ENCODE data around the gene ERI3.

ERI3 gene

DNA sequence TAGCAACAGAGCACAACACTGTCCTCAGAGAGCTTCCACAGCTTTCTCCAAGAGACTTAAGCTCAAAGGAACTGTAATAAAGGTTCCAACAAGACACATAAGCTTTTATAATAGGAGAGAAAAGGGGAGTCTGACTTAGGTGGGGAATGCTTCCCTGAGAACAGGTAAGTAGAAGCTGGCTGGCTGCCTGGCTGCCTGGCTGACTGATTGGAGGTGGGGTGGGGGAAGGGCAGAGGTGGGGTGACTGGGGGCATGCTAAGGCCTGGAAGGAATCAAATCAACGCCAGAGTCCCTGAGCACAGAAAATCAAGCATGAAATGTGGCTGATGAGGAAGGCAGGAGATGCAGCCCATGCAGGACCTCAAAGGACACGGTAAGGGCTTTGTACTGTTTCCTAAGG is 96.0 kb downstream of the ERI3 start:
- DNase-seq, result no peak

DNA sequence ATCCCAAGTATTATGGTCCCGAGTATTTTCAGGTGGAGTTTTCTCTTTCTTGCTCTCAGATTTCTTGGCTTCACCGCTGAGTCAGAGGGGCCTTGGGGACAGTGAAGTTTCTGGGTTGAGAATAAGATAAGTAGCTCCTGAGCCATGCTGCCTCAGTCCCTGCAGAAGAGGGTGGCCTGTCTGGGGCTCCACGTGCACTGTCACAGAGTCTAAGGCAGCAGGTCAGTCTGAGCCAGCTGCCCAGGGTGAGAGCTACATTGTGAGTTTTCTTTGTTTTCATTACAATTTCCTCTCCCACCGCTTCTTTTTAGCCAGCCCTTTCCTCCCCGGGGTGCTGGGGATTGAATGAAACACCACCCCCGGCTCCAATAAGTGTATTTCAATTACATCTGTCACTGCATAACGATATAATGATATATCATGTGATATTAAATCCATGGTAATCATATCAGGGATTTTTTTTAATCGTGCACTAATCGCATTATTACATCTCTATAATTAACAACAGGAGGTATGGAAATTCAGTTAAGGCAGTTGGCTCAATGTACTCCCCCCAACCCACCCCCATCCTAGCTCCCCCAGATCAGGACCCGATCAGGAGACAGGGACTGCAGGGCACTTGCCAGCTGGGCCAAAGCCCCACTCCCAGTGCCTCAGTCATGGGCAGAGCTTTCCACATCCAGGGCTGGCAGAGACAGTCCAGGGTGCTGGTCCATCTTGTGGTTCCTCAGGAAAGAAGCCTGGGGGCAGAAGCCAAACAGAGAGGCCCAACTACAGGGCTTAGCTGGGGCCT is 98.1 kb downstream of the ERI3 start:
- no peak for DNase-seq

DNA sequence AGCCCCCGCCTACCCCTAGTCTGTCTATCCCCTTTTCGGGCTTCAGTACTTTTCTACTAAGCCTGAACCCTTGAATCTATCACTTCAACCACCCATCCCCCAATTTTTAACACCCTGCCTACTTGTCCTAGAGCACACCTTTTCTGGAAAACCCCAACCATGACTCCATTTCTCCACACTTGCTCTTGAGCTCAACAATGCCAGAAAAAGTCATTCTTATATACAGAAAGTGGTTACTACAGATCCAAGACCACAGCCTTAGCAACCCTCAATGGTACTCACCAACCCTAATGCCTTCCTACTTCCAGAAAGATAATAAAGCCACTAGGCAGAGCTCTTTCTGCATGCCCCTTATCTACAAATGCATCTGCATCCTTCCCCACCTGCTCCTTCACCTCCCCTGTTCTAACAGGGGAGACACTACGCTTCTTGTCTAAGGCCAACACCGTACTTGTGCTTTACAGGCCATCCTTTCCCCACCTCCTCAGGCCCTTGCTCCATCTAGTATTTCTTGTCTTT is 100.6 kb downstream of the ERI3 start:
- no peak for DNase-seq

DNA sequence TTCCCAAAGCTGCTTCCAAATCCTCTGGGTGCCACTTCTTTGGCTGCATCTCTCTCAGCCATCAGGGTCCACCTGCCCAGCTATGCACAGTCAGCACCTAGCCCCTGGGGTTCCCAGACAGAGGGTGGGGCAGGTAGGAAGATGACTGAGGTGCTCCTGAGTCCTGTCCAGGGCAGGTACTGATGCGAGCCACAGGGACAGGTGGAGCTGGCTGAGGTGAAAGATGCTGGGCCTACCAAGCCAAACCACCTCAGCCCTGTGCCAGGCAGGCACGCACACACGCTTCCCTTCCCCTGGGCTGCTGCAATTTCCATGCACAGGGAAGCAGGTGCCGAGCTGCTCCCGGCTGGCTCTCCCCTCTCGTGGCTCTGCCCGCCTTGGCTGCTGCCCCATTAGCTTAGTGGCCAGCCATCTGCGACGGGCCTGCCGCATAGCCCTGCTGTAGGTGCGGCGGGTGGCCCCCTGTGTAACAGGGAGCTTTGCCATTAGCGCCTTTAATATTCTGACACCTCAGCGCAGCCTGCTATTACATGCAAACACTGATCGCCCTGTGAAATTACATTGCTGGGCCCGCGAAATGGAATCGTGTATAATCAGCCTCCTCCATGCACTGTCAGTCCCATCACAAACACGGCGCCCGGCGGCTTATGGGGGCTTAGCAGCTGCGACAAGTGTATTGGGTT is 102.9 kb downstream of the ERI3 start:
- DNase-seq, result no peak

DNA sequence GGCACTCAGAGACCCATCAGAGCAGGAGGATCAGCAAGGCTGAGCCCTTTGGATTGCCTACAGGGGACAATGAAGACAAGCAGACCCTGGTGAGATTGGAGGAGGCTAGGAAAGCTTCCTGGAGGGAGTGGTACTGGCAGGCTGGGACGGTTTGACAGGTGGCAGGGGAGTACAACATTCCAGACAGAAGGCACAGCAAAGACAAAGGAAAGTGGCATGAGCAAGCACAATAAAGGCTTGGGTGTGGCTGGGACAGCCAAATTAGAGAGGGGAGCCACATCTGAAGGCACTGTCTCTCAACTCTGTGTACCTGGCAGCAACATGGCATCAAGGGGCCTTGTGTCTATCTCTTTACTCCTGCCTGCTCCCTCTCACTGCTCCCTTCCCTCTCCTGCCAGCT is 103.6 kb downstream of the ERI3 start:
- no peak for DNase-seq

DNA sequence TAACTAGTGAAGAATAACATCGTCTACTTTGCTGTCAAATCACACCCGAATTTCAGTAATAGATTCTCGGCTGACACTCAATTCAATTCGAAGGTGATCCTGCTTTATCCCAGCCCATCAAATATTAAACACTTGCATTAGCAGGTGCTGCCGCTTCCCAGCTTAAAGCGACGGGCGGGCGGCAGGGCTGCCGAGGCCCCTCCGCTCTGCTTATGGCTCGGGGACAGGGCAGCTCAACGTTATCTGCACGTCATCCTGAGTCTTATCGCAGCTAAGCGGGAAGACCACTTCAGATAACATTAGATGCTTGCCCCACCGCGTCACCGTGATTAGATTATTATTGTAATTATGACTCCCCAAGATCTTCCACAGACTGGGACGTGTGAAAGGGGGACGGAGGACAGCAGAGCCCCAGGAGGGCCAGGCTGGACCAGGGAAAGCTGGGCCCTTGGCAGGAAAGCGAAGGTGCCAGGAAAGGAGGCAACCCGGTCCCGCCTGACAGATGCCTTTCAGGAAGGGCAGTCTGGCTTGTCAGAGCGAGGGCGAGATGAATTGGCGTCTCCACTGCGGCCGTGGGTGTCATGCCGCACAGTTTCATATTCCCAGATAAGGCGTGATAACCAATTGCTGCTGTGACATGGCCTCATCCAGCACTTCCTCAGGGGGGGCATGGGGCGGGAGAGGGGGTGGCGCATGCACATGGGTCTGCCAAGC is 104.8 kb downstream of the ERI3 start:
- no peak for DNase-seq

DNA sequence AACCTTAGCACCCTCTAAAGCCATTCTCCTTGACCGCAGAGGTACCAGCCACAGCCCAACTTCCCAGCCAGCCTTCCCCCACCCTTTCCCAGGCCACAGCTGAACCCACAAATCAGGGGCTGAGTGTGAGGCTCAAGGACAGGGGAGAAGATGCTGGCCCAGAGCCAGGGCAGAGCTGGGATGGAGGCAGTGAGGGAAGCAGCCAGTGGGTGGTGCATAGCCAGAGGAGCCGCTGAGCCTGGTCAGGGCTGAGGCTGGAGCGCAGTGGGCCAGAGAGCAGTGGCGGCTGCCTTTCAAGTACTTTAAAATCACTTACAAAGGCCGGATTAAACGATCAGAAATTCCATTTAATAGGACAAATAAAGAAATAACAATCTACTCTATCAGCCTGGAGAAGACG is 105.5 kb downstream of the ERI3 start:
- no peak for DNase-seq

DNA sequence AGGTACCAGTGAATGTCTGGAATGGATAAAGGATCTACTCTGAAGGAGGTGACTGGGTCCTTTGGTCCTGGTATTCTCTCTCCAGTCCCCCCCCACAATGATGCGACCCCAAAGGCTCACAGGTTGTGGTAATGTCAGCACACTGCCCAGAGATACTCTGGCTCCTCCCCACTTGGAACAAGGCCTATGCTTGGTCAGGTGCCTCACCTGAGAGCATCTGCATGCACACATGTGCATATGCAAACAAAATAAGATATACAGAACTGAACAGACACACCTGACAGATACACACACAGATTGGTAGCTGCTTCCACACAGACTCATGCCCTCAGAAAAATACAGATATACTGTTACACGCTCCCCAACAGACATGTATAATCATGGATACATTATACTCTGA is 108.3 kb downstream of the ERI3 start:
- no peak for DNase-seq

DNA sequence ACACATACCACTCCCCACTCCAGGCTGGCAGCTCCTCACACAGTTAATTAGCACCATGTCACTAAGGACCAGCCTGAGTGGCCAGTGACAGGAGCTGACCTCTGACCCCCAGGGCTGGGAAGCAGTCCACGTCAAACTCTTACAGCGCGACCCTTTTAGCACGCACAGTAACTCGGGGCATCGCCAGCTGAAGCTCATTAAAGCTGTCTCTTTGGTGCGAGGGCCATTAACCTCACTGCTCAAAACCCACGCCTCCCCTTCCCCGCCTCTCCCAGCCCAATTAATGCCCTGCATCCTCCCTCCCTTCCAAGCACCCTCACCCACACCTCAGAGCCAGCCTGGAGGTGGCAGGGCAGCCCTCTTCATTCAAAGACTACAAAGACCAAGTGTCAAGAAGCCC is 110.1 kb downstream of the ERI3 start:
- no peak for DNase-seq

DNA sequence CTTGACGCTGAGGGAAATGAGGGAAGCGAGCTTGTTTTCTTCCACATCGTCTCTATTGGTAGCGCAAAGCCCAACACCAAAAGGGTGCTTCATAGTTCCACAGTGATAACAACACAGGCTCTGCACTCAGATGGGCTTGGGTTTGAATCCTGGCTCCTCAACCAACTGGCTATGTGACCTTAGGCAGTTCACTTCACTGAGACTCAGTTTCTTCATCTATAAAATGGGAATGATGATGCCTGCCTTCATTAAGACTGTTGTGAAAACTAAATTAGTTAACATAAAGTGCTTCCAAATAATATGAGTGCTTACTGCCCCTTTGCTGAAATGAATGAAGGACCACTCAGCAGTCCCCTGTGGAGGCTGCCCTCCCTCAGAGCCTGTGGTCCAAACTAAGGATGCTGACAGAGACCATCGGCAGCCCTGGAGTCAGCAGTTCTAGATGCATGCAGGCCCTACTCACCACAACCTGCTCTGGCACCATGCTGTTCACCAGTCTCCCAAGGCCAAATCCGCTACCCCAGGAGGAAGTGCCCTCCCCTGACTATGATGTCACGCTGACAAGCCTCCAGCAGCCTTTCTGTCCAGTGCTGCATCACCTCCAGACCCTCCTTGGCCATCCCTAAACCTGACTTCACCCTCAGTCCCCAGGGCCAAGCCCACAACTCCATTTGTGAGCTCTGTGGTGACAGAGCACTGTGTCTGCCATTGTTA is 111.1 kb downstream of the ERI3 start:
- DNase-seq, result no peak

DNA sequence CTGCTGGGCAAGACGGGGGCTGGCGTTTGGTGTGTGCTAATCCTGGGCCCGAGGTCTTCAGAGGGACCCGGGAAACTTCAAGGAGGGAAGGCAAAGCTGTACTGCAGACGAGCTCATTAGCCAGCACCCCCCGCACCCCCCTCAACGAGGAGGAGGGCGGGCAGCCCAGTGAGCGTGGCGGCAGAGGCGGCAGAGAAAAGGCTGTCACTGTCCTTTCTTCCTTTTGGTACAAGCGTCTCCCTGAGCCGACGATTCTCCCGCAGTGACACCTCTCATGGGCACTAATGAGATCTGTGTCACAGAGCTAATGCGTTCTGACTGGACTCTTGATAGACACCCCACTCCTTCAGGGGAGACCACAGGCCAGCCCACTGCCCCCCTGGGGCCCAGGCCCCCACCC is 112.3 kb downstream of the ERI3 start:
- no peak for DNase-seq

DNA sequence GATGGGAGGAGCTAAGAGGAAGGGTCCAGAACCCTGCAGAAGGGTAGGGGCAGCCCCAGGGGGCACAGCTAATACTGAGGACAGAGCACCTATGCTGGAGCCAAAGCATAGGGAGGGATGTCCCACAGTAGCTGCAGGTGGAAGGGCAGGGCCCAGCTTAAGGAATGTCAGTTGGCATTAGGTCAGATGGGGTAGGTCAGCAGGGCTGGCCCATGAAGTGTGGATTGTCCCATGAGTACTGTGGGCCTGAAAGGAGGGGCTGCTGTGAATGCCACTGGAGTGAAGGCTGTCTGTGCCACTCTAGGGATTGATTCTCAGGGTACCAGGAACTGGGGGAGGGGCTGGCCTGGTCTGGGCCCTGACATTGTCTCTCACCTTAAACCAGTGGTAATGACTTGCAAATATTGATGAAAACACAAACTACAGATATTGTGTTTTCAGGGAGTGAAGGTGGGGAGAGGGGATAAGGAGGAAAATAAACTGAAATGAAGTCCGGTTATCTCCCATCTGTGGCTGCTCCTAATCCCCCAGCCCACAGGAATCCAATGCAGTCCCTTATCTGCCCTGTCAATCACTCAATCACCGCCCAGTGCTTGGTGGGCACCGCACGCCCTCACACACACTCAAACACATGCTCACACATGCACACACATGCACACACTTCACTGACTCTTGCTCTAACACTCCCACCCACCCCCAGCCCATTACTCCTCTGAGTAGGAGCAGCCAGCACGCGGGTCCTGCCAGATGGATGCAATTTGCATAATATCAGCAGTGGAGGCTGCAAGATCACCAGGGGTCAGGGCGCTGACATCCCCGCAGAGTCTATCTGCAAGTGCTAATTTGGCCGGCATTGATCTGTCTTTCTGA is 114.0 kb downstream of the ERI3 start:
- DNase-seq, result no peak

DNA sequence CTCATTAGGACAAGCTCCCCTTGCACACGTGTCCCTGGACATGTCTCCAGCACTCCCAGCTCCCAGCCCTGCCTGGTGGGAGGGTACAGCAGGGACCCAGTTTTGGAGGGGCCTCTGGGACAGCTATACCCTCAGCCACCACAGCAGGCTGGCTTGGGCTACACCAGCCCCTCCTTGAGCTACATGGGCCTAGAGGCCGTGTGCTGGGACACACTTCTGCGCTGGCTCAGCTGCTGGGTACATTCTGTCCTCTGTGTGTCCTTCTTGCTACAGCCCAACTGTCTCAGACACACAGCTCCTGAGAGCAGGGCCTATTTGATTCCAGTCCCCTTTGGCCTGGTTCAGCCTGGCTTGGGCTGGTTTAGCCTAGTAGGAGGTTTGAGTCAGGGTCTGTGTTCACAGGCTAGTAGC is 115.1 kb downstream of the ERI3 start:
- DNase-seq, result no peak

DNA sequence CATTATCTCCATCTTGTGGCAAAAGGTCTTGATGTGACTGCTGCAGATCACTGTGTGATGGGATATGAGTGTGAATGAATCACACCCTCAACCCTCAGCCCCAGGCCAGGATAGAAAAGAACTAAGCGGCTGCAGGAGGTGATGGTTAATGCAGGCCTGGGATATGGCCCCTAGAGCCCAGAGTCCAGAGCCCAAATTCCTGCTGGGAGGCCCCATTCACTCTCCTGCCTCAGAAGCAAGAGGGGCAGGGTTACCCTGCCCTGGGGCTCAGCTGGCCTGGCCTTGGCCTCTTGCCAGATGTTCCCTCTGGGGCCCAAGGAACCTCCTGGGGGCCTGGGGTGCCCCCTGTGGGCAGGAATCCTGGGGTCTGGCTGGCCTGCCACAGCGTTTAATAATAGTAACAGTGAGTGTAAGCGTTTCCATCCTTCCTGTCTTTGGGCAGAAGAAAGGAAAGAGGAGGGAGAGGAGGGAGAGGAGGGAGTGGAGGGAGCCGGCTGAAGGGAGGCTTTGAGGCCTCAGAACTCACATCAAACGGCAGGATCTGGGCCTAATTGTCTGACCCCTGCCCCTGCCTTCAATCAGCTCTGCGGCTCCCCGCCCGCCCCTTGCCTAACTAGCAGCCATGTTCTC is 115.6 kb downstream of the ERI3 start:
- no peak for DNase-seq

DNA sequence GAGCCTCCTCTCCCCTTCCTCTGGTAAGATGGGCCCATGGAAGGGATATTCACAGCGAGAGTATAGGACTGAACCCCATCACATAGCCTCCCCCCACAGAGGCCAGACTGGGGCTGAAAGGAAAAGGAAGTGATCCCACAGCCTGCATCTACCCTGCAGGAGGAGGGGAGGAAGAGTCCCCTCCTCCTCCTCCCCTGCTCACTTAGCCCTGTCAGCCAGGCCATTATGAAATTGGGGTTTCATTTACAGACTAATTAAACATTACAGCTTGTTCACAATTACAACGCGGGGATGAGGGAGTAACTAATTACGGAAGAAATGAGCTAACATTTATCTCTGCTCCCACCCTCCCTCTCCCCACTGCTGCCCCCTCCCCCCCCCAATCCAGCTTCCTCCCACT is 116.4 kb downstream of the ERI3 start:
- no peak for DNase-seq

DNA sequence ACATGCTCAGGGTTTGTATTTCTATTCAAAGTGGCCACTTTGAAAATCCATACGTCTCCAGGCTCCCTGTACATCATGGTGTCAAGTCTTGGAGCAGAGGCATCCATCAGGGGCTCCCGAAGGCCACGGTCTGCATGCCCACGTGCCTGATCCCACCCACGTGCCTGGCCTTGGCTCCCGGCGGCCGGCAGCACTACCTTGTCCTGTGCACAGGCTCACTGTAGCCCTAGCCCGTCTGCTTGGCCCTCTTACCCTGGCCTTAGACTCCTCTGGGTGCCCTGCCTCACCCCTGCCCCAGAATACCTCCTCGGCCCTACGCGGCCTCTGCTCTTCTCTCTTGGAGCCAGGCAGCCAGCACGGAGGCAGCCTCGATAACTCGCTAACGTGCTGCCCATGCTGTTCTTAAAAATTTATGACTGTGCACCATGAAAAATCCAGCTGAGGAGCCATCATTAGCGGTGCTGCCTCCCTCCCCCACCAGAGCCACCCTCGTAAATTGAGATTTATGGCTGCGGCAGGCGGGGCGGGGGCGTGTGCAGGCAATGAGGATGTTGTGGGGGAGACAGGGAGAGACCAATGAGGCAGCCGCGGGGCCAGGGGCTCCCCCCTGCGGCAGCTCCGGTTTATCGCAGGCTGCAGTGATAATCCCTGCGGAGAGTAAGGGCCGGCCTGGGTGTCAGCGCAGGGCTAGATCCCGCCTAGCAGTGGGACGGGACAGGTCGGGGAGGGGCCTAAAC is 117.2 kb downstream of the ERI3 start:
- peak; percentile 61 for DNase-seq

DNA sequence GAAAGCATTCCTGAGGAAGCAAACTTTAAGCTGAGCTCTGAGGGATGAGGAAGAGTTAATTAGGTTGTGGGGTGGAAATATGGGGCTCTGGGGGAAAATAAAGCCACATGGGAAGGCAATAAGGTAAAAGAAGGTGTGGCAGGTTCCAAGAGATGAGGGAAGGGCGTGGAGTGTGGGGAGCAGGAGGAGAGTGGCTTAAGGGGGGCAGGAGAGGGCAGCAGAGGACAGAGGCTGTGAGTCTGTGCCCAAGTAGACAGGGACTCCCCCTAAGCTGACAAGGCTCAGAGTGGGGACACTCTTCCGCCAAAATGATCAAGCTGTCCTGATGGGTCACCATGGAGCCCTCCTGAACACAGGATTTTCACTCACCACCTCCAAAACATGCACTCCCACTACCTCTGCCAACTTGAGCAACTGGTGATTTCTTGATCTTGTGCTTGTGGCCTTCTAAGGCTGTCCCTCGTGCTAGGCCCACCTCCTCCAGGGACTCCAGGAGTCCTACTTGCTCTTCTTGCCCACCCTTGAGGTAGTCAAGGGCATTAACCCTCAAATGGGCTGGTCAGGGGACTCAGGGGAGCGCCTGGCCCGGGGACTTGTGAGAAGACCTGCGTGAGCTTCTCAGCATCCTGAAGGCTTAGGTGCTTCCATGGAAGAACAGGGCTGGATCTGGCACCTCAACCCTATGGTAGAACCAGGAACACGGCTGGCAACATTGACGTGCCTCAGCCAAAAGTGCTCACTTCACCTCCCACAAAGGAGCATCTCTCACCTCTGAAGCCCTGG is 118.4 kb downstream of the ERI3 start:
- no peak for DNase-seq

DNA sequence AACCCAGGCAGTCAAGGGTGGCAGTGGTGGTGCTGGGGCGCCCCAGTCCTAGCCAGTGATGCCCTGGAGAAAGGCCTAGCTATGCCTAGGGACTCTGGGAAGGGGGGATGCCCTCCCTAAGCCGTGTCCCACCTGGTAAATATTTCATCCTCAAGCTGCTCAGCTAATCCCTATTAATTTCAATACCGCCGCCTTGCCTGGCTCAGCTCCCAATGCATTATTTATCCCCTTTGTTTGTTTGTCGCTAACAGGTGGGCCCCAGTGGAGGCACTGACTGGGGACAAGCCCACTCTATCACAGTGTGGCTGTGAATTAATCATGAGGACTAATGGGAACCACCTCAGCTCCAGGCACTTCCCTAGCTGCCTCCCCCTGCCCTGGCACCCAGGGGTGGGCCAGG is 119.2 kb downstream of the ERI3 start:
- no peak for DNase-seq

DNA sequence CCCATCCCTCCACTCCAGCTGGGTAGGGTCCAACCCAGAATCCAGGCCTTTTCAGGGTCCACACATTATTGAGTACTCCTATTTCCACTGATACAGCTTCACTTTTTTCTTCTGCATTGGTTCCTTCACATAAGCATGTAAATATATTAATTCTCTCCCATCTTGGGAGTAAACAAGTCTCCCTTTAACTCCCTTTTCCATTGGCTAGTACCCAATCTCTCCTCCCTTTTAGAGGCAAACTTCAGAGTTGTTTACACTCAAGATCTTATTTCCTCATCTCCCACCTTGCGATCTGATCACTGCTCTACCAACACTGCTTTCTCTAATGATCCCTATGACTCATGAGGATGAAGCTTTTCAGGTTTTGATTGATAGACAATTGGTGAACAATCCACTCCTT is 121.5 kb downstream of the ERI3 start:
- no peak for DNase-seq

DNA sequence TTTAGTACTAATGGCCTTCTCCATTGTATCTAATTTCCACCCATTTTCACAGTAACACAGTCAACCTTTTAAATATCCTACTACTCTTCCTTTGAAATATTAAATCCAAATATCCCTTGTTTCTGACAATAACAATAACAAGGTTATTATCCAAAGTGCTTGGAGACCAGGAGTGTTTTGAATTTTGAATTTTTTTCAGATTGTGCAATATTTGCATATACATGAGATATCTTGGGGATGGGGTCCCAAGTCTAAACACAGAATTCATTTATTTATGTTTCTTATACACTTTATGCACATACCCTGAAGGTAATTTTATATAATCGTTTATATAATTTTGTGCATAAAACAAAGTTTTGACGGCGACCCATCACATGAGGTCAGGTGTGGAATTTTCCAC is 124.3 kb downstream of the ERI3 start:
- no peak for DNase-seq

Measured in NCI-H187 treated with DMSO at 0.1 percent for 48 hours (cell line).